ENCODE data around the gene RPL7A.

Gene RPL7A

DNA sequence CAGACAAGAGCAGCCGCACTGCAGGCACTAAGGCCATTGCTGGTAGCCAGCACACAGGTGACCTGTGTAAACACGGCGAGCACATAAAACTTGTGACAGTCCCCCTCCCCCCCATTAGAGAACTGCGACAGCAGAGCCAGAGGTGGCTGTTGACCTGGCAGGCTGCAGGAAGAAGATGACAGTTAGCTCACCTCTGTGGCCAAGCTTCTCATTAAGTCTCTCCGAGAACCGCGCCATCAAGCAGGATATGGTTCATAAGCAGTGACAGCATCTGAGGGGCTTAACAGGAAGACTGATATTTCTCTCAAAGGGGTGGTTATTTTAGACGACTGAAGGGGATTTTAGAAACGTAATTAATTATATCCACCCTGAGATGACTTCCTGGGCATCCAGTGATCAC lies 22.7 kb downstream of the RPL7A start:
- Histone ChIP-seq H3K27ac (replicated peaks) (0 out of 2 replicates have a peak overlapping the region, but pooled peaks have one; percentile 8), H3K27me3 (ENCODE audit: insufficient read depth, poor library complexity, severe bottlenecking) (no peaks in the 10 kb centered on the region), H3K4me3 (replicated peaks; ENCODE audit: insufficient read depth, low read length) (no peak overlapping the region)
- DNase-seq (ENCODE audit: low read depth in 1 of 2, low spot score in 1 of 2): no peak
- TF ChIP-seq SPI1 (IDR thresholded peaks at IDR 0.05; ENCODE audit: borderline replicate concordance, low read depth): no peak
- TF ChIP-seq, protein P1, sequence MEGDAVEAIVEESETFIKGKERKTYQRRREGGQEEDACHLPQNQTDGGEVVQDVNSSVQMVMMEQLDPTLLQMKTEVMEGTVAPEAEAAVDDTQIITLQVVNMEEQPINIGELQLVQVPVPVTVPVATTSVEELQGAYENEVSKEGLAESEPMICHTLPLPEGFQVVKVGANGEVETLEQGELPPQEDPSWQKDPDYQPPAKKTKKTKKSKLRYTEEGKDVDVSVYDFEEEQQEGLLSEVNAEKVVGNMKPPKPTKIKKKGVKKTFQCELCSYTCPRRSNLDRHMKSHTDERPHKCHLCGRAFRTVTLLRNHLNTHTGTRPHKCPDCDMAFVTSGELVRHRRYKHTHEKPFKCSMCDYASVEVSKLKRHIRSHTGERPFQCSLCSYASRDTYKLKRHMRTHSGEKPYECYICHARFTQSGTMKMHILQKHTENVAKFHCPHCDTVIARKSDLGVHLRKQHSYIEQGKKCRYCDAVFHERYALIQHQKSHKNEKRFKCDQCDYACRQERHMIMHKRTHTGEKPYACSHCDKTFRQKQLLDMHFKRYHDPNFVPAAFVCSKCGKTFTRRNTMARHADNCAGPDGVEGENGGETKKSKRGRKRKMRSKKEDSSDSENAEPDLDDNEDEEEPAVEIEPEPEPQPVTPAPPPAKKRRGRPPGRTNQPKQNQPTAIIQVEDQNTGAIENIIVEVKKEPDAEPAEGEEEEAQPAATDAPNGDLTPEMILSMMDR (IDR thresholded peaks at IDR 0.05; ENCODE audit: insufficient read depth, low read length): no peak

GRCh38 chr9:133371261-133371711 lies 23.3 kb downstream of the RPL7A start:
- H3K27ac ChIP-seq (replicated peaks): peak overlapping the region; percentile 23; the same call in 1 of the 2 replicates
- DNase-seq (ENCODE audit: low read depth in 1 of 2, low spot score in 1 of 2): peak in 1 of 2 experiments; percentile 46
- no peak overlapping the region for H3K4me3 ChIP-seq (replicated peaks; ENCODE audit: insufficient read depth, low read length)
- no peaks in the 10 kb centered on the region for H3K27me3 ChIP-seq (ENCODE audit: insufficient read depth, poor library complexity, severe bottlenecking)
- TF ChIP-seq POLR2AphosphoS5 (IDR thresholded peaks at IDR 0.05; ENCODE audit: low read depth): 0 out of 2 replicates have a peak, but pooled peaks have one; percentile 28
- TF ChIP-seq, protein P1 (IDR thresholded peaks at IDR 0.05; ENCODE audit: insufficient read depth, low read length): no peak

DNA sequence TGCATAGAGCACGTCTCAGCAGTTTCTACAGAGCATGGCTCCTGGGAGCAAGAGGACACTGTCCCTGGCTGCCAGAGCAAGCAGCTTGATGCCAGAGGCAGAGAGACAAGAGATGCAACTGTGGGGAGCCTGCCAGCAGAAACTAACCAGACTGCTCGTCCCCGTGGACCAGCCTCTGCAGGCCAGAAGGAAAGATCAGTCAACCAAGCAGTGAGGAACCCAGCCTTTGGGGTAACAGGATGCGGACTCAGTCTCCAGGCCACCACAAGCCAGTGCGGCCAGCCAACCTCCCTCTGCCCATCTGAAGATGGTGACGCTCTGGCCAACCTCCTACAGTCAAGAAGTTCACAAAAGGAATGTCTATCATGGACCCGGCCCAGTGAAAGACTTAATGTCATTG lies 24.1 kb downstream of the RPL7A start:
- Histone ChIP-seq H3K27ac (replicated peaks) (peak overlapping the region; percentile 23), H3K27me3 (ENCODE audit: insufficient read depth, poor library complexity, severe bottlenecking) (no peaks in the 10 kb centered on the region), H3K4me3 (replicated peaks; ENCODE audit: insufficient read depth, low read length) (no peak overlapping the region)
- TF ChIP-seq GABPA (IDR thresholded peaks at IDR 0.05; ENCODE audit: low read depth) (no peak), SPI1 (IDR thresholded peaks at IDR 0.05; ENCODE audit: borderline replicate concordance, low read depth) (no peak), POLR2AphosphoS5 (IDR thresholded peaks at IDR 0.05; ENCODE audit: low read depth) (no peak), REST (IDR thresholded peaks at IDR 0.05; ENCODE audit: insufficient replicate concordance, low read depth) (no peak)
- TF ChIP-seq, protein P1 (IDR thresholded peaks at IDR 0.05; ENCODE audit: insufficient read depth, low read length): no peak
- no peak for DNase-seq (ENCODE audit: low read depth in 1 of 2, low spot score in 1 of 2)

DNA sequence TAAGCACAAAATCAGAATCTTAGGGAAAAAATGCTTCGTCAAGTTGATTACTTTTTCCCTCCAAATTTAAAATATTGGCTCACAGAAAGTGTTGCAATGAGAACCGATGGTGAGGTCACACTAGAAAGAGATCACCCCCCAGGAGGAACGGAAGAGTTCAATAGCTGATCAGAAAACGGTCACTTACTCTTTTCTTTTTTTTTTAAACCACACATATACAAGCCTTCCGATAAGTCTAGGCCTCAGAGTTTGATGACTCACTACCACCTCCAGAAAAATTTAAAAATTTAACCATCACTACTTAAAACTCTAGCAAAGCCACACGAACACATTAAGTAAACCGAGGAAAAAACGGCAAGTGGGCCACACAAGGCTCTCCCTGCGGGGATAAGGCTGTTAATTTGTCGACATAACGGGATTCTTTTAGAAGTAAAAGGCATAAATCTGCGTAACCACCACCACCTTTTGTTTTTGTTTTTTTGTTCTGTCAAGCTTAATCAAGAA lies 26.6 kb downstream of the RPL7A start:
- peak in 1 of 2 experiments; percentile 57 for DNase-seq (ENCODE audit: low read depth in 1 of 2, low spot score in 1 of 2)
- TF ChIP-seq, protein P1 (IDR thresholded peaks at IDR 0.05; ENCODE audit: insufficient read depth, low read length): no peak
- no peak for TF ChIP-seq POLR2AphosphoS5 (IDR thresholded peaks at IDR 0.05; ENCODE audit: low read depth)
- Histone ChIP-seq H3K4me3 (replicated peaks; ENCODE audit: insufficient read depth, low read length) (peak overlapping the region; percentile 82), H3K27ac (replicated peaks) (peak overlapping the region; percentile 95), H3K27me3 (ENCODE audit: insufficient read depth, poor library complexity, severe bottlenecking) (no peaks in the 10 kb centered on the region)
